ENCODE data around the gene ITCH. TPM values are rescaled to one million over a fixed set of nuclear protein-coding genes. Genes with fewer than 3 reads are reported as not detected.

The ITCH gene
- total RNA-seq, 2 experiments from 2014 or later, result 44.2 to 47.0 TPM

- no peaks in the 10 kb centered on the region for H3K4me1 Mint-ChIP-seq (ENCODE audit: low read depth)
- no peaks in the 10 kb centered on the region for H3K9me3 ChIP-seq (ENCODE audit: control insufficient read depth in 1 of 2, insufficient read depth in 1 of 2, low read length in 2 of 2)
- intact Hi-C loops (cut with DNase I, micrococcal nuclease), result no loop called here
- no peak overlapping the region for H3K4me3 ChIP-seq (ENCODE audit: low read length)
- H3K4me1 ChIP-seq (ENCODE audit: insufficient read depth, low read length), result no peaks in the 10 kb centered on the region
- POLR2A ChIA-PET, result no interaction called here
- no peak overlapping the region for H3K4me3 Mint-ChIP-seq
- H3K27me3 ChIP-seq (ENCODE audit: control insufficient read depth in 1 of 2, insufficient read depth in 2 of 2, low read length in 2 of 2), result no peaks in the 10 kb centered on the region
- no peak overlapping the region for H3K27ac ChIP-seq (ENCODE audit: low read depth in 1 of 2, low read length in 2 of 2)
- H3K36me3 ChIP-seq (ENCODE audit: insufficient read depth, low read length), result peaks cover 78% of the 10 kb centered on the region
- no peak for TF ChIP-seq CTCF (IDR thresholded peaks at IDR 0.05)
- no peak overlapping the region for H3K27ac Mint-ChIP-seq
- peaks cover 89% of the 10 kb centered on the region for H3K36me3 Mint-ChIP-seq (ENCODE audit: low read depth)
- CTCF ChIA-PET, result interaction anchor here (0.5 to 1.0 kb wide), 2 partner anchors 66 to 133 kb away, joined by 4 to 5 read pairs; no protein-coding TSS in a partner anchor
- DNase-seq (no peak), ATAC-seq (ENCODE audit: poor library complexity) (no peak)
- H3K27me3 Mint-ChIP-seq, result no peaks in the 10 kb centered on the region
- no peaks in the 10 kb centered on the region for H3K9me3 Mint-ChIP-seq
Observed at GRCh38 chr20:34445177-34446065, 82.3 kb downstream of the ITCH start.

DNA sequence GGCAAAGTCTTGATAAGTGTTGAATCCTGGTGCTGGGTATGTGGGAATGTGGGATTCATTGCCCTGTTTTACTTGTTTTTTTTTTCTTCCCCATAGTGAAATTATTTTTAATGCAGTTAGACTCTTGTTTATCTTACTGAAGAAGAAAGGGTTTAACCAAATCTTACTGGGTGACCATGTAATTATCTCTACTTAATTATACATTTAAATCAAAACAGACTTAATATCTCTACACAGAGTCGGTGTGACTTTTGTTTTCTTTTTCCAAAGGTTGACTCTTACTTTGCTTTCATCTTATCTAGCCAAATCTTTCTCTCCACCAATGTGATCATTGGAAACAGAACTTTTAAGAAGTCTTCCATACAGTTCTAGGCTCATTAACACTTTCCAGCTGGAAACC is 85.4 kb downstream of the ITCH start:
- no peaks in the 10 kb centered on the region for H3K4me1 ChIP-seq (ENCODE audit: insufficient read depth, low read length)
- no peaks in the 10 kb centered on the region for H3K9me3 ChIP-seq (ENCODE audit: control insufficient read depth in 1 of 2, insufficient read depth in 1 of 2, low read length in 2 of 2)
- H3K36me3 ChIP-seq (ENCODE audit: insufficient read depth, low read length), result peaks cover 71% of the 10 kb centered on the region
- Mint-ChIP-seq H3K4me3 (no peak overlapping the region), H3K4me1 (ENCODE audit: low read depth) (no peaks in the 10 kb centered on the region), H3K27me3 (no peaks in the 10 kb centered on the region), H3K9me3 (no peaks in the 10 kb centered on the region), H3K27ac (no peak overlapping the region), H3K36me3 (ENCODE audit: low read depth) (peaks cover 91% of the 10 kb centered on the region)
- TF ChIP-seq CTCF (IDR thresholded peaks at IDR 0.05), result no peak
- no peak overlapping the region for H3K4me3 ChIP-seq (ENCODE audit: low read length)
- H3K27me3 ChIP-seq (ENCODE audit: control insufficient read depth in 1 of 2, insufficient read depth in 2 of 2, low read length in 2 of 2), result no peaks in the 10 kb centered on the region
- ChIA-PET CTCF (no interaction called here), POLR2A (no interaction called here)
- intact Hi-C loops (cut with DNase I, micrococcal nuclease), result no loop called here
- no peak overlapping the region for H3K27ac ChIP-seq (ENCODE audit: low read depth in 1 of 2, low read length in 2 of 2)
- ATAC-seq (ENCODE audit: poor library complexity), result no peak
- no peak for DNase-seq

DNA sequence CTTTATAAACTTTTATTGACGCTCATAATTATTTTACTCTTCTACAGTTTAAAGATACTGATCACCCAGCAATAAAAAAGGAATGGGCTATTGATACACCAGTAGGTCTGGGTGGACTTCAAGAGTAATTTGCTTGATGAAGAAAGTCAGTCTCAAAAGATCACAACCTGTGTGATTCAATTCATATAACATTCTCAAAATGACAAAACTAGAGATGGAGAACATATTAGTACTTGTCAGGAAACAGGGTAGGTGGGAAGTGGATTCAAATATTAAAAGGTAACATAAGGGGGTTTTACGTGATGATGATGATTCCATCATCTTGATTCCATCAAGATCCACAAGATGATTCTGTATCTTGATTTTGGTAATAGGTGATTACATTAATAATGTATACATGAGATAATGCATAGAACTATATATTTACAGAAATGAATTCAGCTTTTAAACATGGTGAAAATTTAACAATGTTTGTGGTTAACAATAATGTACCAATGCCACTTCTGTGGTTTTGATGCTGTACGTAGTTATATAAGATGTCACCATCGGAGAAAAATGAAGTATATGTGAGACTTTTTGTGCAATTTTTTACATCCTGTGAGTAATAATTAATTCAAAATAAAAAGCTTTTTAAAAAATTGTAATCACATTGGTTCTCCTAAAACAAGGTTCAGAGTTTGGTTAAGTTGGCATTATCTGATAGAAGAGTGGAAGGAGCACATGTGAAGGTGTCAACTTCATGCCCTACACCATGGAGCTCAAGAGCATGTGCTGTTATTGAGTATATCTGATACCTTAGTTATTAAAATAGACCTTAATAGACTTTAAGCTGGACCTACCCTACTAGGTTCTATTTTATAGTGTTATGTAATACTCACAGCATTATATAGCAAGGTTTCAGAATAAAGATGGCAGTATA is 86.9 kb downstream of the ITCH start:
- ChIA-PET CTCF (interaction anchor here (1.1 to 2.4 kb wide), 2 partner anchors 49 to 137 kb away, joined by 3 to 7 read pairs; no protein-coding TSS in a partner anchor), POLR2A (no interaction called here)
- Histone ChIP-seq H3K36me3 (ENCODE audit: insufficient read depth, low read length) (peaks cover 56% of the 10 kb centered on the region), H3K9me3 (ENCODE audit: control insufficient read depth in 1 of 2, insufficient read depth in 1 of 2, low read length in 2 of 2) (no peaks in the 10 kb centered on the region), H3K4me3 (ENCODE audit: low read length) (no peak overlapping the region), H3K27me3 (ENCODE audit: control insufficient read depth in 1 of 2, insufficient read depth in 2 of 2, low read length in 2 of 2) (no peaks in the 10 kb centered on the region), H3K4me1 (ENCODE audit: insufficient read depth, low read length) (no peaks in the 10 kb centered on the region), H3K27ac (ENCODE audit: low read depth in 1 of 2, low read length in 2 of 2) (no peak overlapping the region)
- DNase-seq (peak in 1 of 14 experiments; percentile 46), ATAC-seq (ENCODE audit: poor library complexity) (no peak)
- Mint-ChIP-seq H3K27ac (peak overlapping the region; percentile 10), H3K4me3 (no peak overlapping the region), H3K9me3 (no peaks in the 10 kb centered on the region), H3K36me3 (ENCODE audit: low read depth) (peaks cover 78% of the 10 kb centered on the region), H3K27me3 (no peaks in the 10 kb centered on the region), H3K4me1 (ENCODE audit: low read depth) (no peaks in the 10 kb centered on the region)
- TF ChIP-seq CTCF (IDR thresholded peaks at IDR 0.05), result no peak
- intact Hi-C loops (cut with DNase I, micrococcal nuclease), result no loop called here
